NCI-H2196 (cell line): ENCODE data around the gene THEM4.
"Not testable (repeated sequence)": the region's sequence is repeated elsewhere in the genome, so short reads cannot be mapped to it uniquely, and the experiment has no call there.

Experiments
- DNase-seq: peaks from one replicate; lab custom pipeline; 2025; ENCODE audit not compliant: unreplicated experiment; lab: John Stamatoyannopoulos, UW

The THEM4 gene

DNA sequence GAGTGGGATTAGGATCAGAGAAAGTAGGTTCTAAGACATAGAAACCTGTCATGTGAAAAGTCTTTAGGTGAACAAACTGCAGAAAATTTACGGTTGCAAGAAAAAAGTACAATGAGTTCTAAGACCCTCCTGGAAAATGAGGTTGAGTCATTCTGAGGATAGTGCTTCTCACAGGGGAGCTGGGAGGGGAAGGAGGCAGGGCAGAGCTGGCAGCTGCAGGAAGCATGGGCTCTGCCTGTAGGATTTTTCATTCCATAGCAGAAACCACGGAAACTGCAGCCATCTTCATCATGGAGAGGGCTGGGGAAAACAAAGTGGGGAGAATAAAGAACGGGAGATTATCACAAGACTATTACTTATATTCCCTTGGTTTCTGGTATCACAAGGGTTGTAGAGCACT lies 25.8 kb upstream of the THEM4 start:
- no peak for DNase-seq

DNA sequence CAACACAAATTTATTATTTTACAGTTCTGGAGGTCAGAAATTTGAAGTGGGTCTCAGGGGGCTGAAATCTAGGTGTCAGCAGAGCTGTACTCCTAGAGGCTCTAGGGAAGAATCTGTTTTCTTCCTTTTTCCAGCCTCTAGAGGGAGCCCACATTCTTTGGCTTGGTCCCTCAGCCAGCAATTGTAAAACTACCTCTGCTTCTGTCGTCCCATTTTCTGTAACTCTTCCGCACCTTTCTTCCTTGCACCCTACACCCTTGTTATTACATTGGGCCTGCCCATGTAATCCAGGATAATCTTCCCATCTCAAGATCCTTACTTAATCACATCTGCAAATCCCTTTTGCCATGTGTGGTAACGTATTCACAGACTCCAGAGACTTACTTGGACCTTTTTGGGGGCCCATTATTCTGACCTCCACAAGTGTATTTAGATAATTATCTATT lies 24.8 kb upstream of the THEM4 start:
- peak; percentile 63 for DNase-seq

DNA sequence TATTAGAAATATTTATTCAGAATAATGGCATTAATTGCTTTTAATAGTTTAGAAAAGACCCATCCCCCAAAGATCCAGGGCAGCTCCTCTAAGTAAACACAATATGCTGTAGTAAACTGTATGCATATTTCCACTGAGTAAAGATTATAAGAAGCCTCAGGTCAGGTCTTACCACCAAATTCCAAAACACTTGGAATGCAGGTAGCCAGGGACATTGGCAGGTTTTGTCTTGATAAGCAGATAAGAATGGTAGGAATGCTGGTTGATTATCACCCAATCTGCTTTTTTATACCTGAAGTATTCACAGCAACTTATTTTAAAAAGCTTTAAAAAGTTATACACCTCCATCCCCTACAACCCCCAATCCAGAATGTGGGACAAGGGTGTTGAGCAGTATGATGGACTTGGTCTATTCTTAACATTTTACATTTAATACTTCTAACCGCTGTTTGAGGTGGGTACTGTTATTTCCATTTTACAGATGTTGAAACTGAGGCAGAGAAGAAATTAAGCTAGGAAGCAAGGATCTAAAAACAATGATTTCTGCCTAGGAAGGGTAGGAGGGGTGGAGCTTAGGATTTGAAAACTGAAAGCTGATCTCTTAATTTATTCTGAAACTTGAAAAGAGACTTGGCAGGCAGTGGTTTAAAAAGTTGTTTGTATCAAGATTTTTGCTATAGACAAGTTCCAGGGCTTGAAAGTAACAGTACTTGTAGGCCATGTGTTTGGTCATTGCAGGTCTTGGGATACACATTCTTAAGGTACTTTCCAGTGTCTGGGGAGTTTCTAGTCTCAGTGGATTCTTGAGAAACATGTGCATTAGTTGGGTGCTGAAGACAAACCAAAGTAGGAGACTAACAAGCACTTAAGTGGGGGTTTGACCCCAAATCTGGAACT lies 15.6 kb upstream of the THEM4 start:
- no peak for DNase-seq

DNA sequence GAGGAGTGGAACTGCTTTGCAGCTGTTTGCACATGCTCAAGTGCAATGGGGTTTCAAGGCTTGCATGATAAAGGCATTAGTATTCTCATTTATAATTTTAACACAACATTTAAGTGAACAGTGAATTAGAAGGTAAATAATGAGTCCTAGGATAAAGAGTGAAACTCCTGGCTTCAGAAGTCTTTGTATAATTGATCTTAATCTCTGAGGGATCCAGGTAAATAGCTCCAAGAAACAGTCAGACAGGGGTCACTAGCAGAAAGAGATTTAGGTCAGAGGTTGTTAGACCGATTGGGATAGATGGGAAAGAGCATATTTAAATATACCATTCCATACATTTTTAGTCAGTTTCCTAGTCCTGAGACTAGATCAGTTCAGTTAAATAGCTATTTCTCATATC lies 14.1 kb upstream of the THEM4 start:
- no peak for DNase-seq

DNA sequence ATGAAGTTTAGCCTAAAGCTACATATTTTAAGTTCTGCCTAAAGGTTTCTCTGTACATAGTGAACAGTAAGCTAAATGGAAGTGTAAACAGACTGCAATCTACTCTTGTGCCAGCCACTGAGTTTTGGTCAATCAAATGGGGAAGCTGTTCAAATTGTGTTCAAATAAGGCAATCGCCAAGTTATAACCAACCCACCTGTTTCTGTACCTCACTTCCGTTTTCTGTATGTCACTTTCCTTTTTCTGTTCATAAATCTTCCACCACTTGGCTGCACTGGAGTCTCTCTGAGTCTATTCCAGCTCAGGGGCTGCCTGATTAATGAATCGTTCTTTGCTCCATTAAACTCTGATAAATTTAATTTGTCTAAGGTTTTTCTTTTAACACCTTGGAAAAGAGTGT lies 10.8 kb upstream of the THEM4 start:
- no peak for DNase-seq

DNA sequence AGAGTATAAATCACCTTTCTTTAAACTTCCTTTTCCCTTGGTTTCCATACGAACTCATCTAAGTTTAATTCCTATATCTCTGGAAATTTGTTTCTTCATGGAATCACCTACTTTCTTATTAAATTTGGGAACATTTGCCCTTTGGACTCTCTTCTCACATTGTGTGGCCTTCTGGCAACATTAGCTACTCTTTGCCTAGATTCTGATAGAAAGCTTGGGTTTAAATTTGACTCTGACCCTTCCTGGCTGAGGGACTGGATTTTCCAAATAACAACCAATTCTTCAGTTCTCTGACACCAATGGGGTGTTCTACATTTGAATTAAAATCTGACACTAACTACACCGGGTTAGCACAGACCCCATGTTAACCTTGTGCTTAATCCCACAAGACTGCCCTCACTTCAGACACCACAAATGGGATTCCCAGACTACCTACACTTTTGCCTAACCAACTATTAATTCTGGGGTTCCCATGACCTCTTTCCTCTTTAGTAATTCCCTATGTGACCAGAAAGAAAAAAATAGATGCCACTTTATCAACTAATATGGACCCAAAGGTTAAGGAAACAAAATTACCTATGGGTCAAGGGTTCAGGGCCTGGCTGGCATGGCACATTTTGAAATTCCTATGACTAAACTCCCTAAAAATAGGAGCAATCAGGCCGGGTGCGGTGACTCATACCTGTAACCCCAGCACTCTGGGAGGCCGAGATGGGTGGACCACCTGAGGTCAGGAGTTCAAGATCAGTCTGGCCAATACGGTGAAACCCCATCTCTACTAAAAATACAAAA lies 9.7 kb upstream of the THEM4 start:
- DNase-seq, result no peak

DNA sequence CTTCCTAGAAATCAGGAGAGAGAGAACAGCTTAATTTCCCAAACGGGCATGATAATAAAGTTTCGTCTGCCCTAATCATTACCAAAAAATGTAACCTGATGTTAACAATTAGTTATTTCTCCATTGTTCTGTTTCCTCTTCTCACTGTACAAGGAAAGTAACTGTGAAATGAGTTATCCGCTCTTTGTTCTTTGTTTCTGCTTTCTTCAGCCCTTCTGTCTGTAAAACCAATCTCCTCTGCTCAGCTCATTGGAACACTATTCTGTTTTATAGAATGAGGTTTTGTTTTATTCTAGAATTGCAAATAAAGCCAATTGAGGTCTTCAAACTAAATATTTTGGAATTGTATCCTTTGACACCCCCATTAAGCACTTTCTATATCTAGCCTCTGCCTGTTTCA lies 8.8 kb upstream of the THEM4 start:
- no peak for DNase-seq

DNA sequence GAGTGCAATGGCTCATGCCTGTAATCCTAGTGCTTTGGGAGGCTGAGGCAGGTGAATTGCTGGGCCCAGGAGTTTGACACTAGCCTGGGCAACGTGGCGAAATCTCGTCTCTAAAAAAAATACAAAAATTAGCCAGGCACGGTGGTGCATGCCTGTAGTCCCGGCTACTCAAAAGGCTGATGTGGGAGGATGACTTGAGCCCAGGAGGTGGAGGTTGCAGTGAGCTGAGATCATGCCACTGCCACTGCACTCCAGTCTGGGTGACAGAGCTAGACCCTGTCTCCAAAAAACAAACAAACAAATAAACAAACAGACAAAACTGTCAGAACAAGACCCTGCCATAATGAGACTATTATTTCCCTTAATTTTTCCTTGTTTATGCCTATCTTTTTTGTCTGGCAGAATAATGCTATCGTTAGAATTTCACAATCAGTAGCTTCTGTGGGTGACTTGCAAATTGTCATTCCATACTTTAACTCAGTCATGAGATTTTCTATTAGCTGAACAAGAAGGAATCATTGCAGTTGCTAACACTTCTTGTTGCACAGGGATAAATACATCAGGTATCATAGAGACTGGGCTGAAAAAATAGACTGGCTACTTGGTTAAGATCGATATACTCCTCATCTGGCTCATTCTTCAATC lies 7.5 kb upstream of the THEM4 start:
- DNase-seq, result no peak

DNA sequence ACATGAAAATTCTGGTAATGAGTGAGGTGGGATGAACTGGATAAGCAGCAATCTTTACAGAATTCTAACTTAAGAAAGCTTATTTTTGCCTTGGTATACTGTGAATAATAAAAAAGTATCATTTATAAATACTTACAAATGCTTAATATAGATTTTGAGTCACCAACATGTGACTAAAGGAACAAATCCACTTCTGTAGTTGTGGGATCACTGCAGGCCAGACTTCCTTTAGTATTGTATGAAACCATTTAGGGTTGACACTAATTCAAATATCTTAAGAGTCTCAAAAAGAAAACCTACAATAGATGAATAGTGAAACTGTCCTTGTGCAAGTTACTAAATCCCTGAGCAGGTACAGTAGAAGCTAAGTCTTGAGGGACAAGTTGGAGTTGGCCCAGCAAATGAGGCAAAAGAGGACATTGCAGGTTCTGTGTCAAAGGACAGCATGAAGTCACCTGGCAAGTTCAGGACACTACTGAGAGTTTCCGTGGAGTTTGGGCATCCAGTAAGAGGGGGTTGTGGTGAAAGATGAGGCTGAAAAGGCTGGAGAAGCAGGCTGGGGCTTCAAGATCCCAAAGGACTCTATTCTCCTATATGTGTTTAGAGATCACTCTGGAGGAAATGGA lies 5.9 kb upstream of the THEM4 start:
- DNase-seq, result no peak

DNA sequence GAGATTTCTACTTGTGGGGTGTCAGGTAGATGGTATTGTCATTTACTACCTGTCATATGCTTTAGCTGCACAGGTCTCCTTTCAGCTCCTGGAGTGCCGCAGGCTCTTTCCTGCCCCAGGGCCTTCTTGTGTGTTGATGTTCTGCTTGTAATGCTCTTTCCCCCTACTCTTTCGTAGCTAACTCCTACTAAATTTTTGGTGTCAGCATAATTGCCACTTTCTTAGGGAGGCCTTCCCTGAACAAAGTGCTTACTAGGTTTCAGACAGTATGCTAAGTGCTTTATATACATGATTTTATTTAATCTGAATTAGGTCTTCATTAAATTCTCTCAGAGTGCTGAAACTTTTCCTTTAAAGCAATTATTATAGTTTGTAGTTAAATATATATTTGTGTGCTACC lies 4.8 kb upstream of the THEM4 start:
- DNase-seq, result no peak

DNA sequence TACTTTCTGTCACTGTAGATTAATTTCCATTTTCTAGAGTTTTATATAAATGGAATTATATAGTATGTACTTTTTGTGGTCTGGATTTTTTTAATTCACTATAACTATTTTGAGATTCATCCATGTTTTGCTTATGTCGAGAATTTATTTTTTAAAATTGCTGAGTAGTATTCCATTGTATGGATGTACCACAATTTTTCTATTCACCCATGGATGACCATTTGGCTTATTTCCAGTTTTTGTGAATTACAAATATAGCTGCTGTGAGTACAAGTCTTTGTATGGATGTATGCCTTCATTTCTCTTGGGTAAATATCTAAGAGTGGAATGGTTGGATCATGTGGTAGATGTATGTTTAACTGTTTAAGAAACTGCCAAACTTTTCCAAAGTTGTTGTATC lies 3.7 kb upstream of the THEM4 start:
- DNase-seq, result no peak

DNA sequence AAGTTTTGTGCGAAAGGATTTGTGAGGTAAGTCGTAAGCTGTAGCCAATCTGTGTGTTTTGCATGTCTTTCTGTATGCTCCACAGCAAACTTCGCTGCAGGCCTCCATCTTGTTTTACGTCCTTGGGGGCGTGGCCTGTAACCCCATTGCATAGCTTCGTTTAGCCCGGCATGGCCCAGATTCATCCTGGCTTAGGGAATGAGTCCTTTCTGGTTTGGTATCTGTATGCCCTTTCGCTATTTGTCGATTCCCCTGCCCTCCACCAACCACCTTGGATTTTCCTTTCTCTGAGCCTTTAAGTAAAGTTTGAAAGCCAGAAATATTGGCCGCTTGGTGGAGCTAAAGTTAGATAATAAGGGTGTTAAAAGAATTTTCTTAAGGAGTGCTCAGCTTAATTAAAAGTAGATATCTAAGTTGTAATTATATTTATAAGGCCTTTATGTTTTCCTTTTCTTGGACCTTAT lies 1.1 kb downstream of the THEM4 start:
- no peak for DNase-seq

DNA sequence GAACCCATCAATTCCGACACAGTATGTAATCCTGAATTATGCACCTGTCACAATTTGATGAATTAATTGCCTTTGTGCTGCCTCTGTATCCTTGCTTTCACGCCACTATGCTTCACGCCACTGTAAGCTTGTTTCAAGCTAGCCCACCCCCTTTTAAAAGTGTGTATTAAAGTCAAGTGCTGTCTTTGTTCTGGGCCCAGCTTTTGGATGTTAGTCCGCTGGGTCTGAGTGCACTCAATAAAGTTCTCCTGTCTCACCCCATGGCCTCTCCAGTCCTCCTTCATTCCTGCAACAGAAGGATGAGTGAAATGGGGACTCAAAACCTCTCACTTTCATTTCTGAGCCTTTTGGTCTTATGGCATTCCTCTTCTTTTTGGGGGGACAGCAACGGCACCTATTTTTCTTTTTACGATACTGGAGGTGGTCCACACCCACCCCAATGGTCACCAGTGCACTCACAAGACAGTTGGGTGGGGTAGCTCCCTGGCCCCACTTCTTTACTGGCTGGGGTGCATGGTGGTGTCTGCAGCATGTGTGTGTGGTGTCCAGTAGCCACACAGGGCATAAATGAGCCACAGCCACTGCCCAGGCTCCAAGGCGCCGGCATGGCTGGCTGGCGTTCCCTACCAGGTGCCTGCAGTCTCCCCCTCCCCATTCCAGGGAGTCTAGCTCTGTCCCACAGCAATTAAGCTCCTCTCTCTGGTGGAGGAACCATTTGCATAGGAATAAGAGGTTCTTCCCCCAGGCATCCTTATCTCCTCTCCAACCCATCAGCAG lies 1.8 kb downstream of the THEM4 start:
- no peak for DNase-seq

DNA sequence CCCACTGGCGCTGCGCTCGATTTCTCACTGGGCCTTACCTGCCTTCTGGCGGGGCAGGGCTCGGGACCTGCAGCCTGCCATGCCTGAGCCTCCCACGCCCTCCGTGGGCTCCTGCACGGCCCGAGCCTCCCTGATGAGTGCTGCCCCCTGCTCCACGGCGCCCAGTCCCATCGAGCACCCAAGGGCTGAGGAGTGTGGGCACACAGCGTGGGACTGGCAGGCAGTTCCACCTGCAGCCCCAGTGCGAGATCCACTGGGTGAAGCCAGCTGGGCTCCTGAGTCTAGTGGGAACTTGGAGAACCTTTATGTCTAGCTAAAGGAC lies 3.0 kb downstream of the THEM4 start:
- DNase-seq, result not testable (repeated sequence)

DNA sequence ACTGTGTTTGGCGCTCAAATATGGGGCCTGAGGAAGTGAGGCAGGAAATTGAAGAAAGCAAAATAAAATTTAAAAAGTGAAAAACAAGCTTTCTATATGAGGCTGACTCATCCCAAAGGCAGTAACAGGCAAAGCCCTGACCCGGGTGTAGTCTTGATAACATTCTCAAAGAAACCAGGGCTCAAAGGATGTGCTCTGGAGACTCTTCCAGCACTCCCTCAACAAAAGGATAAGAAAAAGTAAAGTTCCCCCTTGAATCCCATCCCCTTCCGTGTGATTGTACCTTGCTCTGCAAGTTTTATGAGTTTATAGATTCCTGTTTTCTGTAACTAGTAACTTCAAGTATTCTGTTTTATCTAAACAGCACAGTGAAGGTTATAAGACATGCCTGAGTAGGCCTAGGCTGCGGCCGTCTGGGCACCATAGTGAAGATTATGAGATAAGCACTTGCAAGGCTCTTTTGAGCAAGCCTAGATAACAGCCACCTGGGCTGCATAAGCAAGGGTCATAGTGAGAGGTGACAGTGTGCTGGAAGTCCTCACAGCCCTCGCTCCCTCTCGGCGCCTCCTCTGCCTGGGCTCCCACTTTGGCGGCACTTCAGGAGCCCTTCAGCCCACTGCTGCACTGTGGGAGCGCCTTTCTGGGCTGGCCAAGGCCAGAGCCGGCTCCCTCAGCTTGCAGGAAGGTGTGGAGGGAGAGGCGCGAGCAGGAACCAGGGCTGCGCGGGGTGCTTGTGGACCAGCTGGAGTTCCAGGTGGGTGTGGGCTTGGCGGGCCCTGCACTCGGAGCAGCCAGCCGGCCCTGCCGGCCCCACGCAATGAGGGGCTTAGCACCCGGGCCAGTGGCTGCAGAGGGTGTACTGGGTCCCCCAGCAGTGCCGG lies 3.6 kb downstream of the THEM4 start:
- DNase-seq, result not testable (repeated sequence)

DNA sequence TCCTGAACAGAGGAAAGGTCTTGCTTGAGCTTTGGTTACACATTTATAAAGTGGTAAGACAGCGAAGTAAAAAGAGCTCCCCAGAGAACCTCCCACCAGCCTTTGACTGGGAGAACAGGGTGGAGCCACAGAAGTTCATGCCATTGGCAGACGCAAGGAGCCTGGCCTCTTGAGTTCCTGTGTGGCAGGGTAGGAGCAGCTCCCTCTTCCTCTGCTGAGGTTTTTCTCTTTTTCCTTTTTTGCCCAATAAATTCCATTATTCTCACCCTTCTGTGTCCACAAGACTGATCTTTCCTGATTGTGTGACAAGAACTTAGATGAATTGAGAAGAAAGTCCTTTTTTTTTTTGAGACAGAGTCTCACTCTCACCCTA lies 4.3 kb downstream of the THEM4 start:
- no peak for DNase-seq

DNA sequence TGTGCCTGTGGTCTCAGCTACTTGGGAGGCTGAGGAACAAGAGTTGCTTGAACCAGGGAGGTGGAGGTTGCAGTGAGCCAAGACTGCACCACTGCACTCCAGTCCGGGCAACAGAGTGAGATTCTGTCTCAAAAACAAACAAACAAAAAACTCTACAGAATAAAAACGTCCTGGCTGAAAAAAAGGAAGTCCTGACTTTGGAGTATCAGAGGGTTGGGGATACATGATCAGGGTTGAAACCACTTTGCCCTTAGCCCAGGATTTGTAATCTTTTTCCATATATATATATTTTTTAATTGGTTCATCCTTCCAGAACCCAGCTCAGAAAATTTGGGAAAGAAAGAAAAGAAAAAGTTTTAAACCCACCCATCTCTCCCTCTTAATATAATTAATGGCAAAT lies 6.5 kb downstream of the THEM4 start:
- DNase-seq, result no peak

DNA sequence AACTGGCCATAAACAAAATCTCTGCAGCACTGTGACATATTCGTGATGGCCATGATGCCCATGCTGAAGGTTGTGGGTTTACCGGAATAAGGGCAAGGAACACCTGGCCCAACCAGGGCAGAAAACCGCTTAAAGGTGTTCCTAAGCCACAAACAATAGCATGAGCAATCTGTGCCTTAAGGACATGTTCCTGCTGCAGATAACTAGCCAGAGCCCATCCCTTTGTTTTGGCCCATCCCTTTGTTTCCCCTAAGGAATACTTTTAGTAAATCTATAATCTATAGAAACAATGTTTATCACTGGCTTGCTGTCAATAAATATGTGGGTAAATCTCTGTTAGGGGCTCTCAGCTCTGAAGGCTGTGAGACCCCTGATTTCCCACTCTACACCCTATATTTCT lies 8.5 kb downstream of the THEM4 start:
- not testable (repeated sequence) for DNase-seq

DNA sequence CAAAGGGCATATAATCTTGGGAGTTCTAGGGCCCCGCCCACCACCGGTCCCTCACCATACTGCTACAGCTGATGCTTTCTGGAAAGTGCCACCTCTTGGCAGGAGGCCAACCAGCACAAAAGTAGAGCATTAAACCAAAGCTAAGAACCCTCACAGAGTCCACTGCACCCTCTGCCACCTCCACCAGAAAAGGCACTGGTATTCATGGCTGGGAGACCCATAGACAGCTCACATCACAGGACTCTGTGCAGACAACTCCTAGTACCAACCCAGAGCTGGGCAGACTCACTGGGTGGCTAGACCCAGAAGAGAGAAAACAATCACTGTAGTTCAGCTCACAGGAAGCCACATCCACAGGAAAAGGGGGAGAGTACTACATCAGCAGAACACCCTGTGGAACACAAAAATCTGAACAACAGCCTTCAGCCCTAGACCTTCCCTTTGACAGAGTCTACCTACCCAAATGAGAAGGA lies 10.8 kb downstream of the THEM4 start:
- no peak for DNase-seq
